CD4-positive, alpha-beta memory T cell (primary cell): ENCODE data around the gene DAGLA. TPM values are rescaled to one million over a fixed set of nuclear protein-coding genes. Genes with fewer than 3 reads are reported as not detected.

Experiments used
- CTCF ChIA-PET: fragments of 350-600 bp; sonication (Branson Sonifier 250); formaldehyde crosslinking; loops from one replicate; lab custom pipeline; 2021; ENCODE audit warnings: inconsistent platforms; ENCODE audit not compliant: partially characterized antibody; lab: Charles Lee
- POLR2A ChIA-PET: fragments of 350-600 bp; sonication (Branson Sonifier 250); formaldehyde crosslinking; loops from one replicate; lab custom pipeline; 2021; ENCODE audit not compliant: partially characterized antibody; lab: Charles Lee
- DNase-seq, 5 donors: peaks; one replicate each; pipeline versions ENCODE4 v3.0.0 to v3.0.0-alpha.2; 2020 to 2022; ENCODE audit warnings: mixed read lengths in 1 of 5
- H3K27ac ChIP-seq: one replicate; pipeline ENCODE4 v1.7.0; 2013; ENCODE audit warnings: low read depth, low read length
- H3K27me3 ChIP-seq: 2 replicates; pipeline ENCODE4 v1.7.0; 2013; ENCODE audit warnings: mild to moderate bottlenecking, low read length, moderate library complexity; ENCODE audit not compliant: insufficient read depth
- H3K36me3 ChIP-seq: 2 replicates; pipeline ENCODE4 v1.7.0; 2013; ENCODE audit warnings: mild to moderate bottlenecking, low read length, moderate library complexity; ENCODE audit not compliant: insufficient read depth
- H3K4me1 ChIP-seq: 2 replicates; pipeline ENCODE4 v1.7.0; 2013; ENCODE audit warnings: mild to moderate bottlenecking, low read length, moderate library complexity; ENCODE audit not compliant: insufficient read depth
- H3K4me3 ChIP-seq, 2 donors: one replicate each; pipeline ENCODE4 v1.7.0; 2013; ENCODE audit warnings: low read length in 2 of 2, mild to moderate bottlenecking in 1 of 2
- H3K9me3 ChIP-seq, 2 donors: one replicate each; pipeline ENCODE4 v1.7.0; 2013; ENCODE audit warnings: low read length in 2 of 2, control low read depth in 1 of 2; ENCODE audit not compliant: control insufficient read depth in 1 of 2
- H3K27ac Mint-ChIP-seq, 7 donors: one replicate each; pipeline ENCODE4 v1.8.0; 2020 to 2021; ENCODE audit warnings: mixed read lengths in 7 of 7, mild to moderate bottlenecking in 6 of 7, inconsistent platforms in 3 of 7, moderate library complexity in 3 of 7
- H3K27me3 Mint-ChIP-seq, 2 donors: one replicate each; pipeline ENCODE4 v1.8.0; 2020 to 2021; ENCODE audit warnings: mixed read lengths in 2 of 2
- H3K36me3 Mint-ChIP-seq, 2 donors: one replicate each; pipeline ENCODE4 v1.8.0; 2020 to 2021; ENCODE audit warnings: mixed read lengths in 2 of 2, inconsistent platforms in 1 of 2, mild to moderate bottlenecking in 1 of 2
- H3K4me1 Mint-ChIP-seq, 4 donors: one replicate each; pipeline ENCODE4 v1.8.0; 2020 to 2021; ENCODE audit warnings: mixed read lengths in 4 of 4, mild to moderate bottlenecking in 1 of 4
- H3K4me3 Mint-ChIP-seq, 8 donors: one replicate each; pipeline ENCODE4 v1.8.0; 2020 to 2021; ENCODE audit warnings: mixed read lengths in 8 of 8, mild to moderate bottlenecking in 7 of 8, moderate library complexity in 6 of 8, inconsistent platforms in 3 of 8
- H3K9me3 Mint-ChIP-seq, 8 donors: one replicate each; pipeline ENCODE4 v1.8.0; 2020 to 2021; ENCODE audit warnings: mixed read lengths in 8 of 8, mild to moderate bottlenecking in 5 of 8, inconsistent platforms in 3 of 8, moderate library complexity in 1 of 8
- intact Hi-C: fragments of 100-400 bp; cut with micrococcal nuclease; formaldehyde crosslinking; loops from one replicate; pipeline ENCODE4 v1.15.1; 2023
- polyA plus RNA-seq, 2 donors: library from polyadenylated mRNA; unstranded; fragments of 300-500 nt; fragmentation: Illumina TruSeq; gene quantifications; one replicate each; pipeline ENCODE4 v1.2.3, GENCODE V29; 2021
- total RNA-seq, 2 experiments: library from RNA; stranded (reverse); gene quantifications; one replicate each; pipeline ENCODE4 v1.2.3, GENCODE V29; 2021

The DAGLA gene
- total and polyA plus RNA-seq, 4 experiments from 2014 or later: 0.30 to 0.52 (median 0.44) TPM; not detected in 1

DNA sequence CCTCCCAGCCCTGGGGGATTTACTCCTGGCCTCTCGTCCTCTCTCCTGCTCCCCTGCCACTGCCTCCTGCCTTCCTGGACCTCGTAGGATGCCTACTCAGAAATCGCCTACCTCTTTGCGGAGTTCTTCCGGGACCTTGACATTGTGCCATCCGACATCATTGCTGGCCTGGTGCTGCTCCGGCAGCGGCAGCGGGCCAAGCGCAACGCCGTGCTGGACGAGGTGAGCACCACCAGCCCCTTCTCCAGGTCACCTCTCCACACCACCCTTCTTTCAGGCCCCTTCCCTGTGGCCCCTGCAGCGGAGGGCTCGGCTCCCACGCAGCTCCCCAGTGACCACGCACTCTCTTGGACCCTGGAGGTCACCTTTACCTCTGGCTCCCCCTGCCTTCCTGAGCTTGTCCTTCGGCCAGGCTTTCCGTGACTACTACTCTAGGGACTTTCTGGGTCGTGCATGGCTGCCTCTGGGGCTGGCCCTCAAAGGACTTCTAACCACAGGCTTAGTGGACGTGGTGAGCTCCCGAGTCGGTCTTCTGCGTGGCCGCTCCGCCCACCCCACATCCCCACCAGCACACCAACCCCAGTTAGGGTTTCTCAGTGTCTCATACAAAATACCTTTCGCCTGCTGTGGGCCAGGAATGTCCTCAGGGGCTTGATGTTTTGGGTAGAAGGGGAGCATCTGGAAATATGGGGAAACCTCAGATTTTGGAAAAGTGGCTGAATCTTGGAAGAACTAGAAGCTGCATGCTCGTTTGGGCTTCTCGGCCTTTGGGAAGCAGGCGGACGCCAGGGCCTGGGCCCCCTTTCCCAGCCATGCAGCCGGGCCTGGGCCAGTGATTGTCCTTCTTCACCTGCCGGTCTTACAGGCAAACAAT lies 48.1 kb downstream of the DAGLA start:
- peaks cover 0 to 2% of the 10 kb centered on the region in 2 donors for H3K36me3 Mint-ChIP-seq
- no peak overlapping the region for H3K4me3 Mint-ChIP-seq
- Histone ChIP-seq H3K4me1 (peaks cover 4% of the 10 kb centered on the region), H3K36me3 (no peaks in the 10 kb centered on the region), H3K27ac (no peak overlapping the region), H3K27me3 (no peaks in the 10 kb centered on the region), H3K9me3 (no peaks in the 10 kb centered on the region), H3K4me3 (no peak overlapping the region)
- H3K4me1 Mint-ChIP-seq: peaks cover 1 to 7% (median 2%) of the 10 kb centered on the region in 4 donors
- POLR2A ChIA-PET: no interaction called here
- CTCF ChIA-PET: no interaction called here
- intact Hi-C loops: no loop called here
- peak overlapping the region in 1 of 7 donors; percentile 41 for H3K27ac Mint-ChIP-seq
- H3K27me3 Mint-ChIP-seq: no peaks in the 10 kb centered on the region
- no peak for DNase-seq
- H3K9me3 Mint-ChIP-seq: no peaks in the 10 kb centered on the region

DNA sequence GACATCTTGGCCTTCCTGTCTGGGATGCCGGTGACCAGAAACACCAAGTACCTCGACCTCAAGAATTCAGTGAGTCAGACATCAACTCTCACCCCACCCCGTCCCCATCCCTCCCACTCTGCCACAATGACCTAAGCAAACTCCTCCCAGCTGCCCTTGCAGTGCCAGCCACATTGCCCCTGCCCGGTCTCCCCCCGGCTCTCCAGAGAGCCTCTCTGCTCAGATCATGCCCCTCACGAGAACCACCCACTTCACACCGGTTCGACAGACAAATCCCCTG lies 48.7 kb downstream of the DAGLA start:
- Histone ChIP-seq H3K36me3 (no peaks in the 10 kb centered on the region), H3K27ac (no peak overlapping the region), H3K4me3 (no peak overlapping the region), H3K9me3 (no peaks in the 10 kb centered on the region), H3K4me1 (peaks cover 4% of the 10 kb centered on the region), H3K27me3 (no peaks in the 10 kb centered on the region)
- ChIA-PET POLR2A (no interaction called here), CTCF (no interaction called here)
- Mint-ChIP-seq H3K27ac (peak overlapping the region in 1 of 7 donors; percentile 18), H3K27me3 (no peaks in the 10 kb centered on the region), H3K9me3 (no peaks in the 10 kb centered on the region), H3K4me3 (no peak overlapping the region), H3K36me3 (peaks cover 0 to 2% of the 10 kb centered on the region in 2 donors), H3K4me1 (peaks cover 2 to 9% (median 5%) of the 10 kb centered on the region in 4 donors)
- DNase-seq: no peak
- intact Hi-C loops: no loop called here

DNA sequence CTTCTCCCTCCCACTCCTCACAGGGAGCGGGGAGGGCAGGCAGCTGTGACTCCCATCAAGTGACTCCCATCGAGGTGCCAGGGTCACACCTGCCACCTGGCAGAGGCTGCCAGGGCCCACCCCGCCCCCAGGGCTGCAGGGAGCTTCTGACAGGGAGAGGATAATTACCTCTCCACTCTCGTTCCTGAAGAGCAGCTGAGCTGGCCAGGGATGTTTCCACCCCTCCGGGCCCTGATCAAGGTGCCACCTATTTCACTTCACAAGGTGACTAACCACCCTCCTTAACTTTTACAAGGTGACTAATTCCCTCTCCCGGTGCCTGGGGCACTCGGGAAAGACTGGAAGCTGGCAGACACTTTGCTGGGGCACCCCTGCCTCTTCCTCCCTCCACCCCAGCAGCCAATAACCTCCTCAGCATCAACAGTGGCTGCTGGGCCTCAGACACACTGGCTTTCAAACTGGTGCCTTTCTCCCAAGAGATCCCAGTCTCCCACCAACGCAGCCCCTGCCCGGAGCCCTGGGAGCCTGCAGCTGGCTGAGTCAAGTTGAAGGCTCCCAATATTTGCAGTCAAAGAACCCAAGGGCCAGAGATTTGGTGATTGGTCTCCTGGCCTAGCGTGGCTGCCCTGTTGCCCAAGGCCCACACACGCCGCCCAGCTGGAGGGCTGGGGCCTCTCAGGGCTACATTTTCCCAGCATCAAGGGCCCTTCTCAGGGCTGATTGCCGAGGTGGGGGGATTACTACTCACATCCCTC lies 50.2 kb downstream of the DAGLA start:
- peaks cover 2 to 9% (median 5%) of the 10 kb centered on the region in 4 donors for H3K4me1 Mint-ChIP-seq
- CTCF ChIA-PET: interaction anchor here (0.9 kb wide), 2 partner anchors 51 to 55 kb away, joined by 3 to 4 read pairs; no protein-coding TSS in a partner anchor
- POLR2A ChIA-PET: no interaction called here
- H3K36me3 ChIP-seq: no peaks in the 10 kb centered on the region
- H3K36me3 Mint-ChIP-seq: peaks cover 0 to 2% of the 10 kb centered on the region in 2 donors
- H3K4me3 ChIP-seq: no peak overlapping the region
- no peaks in the 10 kb centered on the region for H3K9me3 ChIP-seq
- intact Hi-C loops: loop anchor here (5.0 kb wide), 1 partner anchor 33 kb away; no protein-coding TSS in a partner anchor
- no peak overlapping the region for H3K27ac ChIP-seq
- no peak overlapping the region for H3K4me3 Mint-ChIP-seq
- H3K27ac Mint-ChIP-seq: peak overlapping the region in 2 of 7 donors; percentile 56 to 62
- no peak for DNase-seq
- H3K4me1 ChIP-seq: peaks cover 4% of the 10 kb centered on the region
- no peaks in the 10 kb centered on the region for H3K27me3 Mint-ChIP-seq
- H3K27me3 ChIP-seq: no peaks in the 10 kb centered on the region
- H3K9me3 Mint-ChIP-seq: no peaks in the 10 kb centered on the region

DNA sequence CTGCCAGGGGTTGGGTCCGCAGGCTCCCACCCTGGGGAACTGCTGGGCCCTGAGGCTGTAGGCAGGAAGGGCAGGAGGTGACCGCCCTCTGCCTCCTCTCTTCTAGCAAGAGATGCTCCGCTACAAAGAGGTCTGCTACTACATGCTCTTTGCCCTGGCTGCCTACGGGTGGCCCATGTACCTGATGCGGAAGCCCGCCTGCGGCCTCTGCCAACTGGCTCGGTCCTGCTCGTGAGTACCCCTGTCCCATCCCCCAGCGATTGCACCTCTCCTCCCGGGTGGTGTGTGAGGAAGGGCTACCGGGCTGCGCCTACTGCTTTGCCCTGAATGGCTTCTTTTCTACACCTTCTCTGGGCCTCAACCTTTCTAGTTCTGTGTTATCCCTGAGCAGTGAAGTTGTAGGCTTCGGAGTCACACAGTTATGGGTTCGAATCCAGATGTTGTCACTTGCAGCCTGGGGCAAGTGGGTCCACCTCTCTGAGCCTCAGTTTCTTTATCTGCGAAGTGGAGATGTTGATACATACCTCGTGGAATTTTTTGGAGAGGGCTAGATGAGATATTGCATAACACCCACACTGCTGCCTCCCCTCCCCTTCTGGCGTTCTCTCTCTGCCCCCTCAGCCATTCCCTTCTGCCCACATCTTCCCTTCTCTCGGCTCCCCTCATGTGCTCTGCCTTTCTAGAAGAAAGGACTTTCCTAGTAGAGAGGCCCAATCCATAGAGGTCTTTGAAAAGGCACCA lies 51.2 kb downstream of the DAGLA start:
- H3K4me3 Mint-ChIP-seq: no peak overlapping the region
- no peak overlapping the region for H3K27ac ChIP-seq
- DNase-seq: no peak
- peaks cover 4% of the 10 kb centered on the region for H3K4me1 ChIP-seq
- no peaks in the 10 kb centered on the region for H3K36me3 ChIP-seq
- H3K27me3 Mint-ChIP-seq: no peaks in the 10 kb centered on the region
- CTCF ChIA-PET: interaction anchor here (0.6 to 4.3 kb wide), 3 partner anchors 7 to 53 kb away, joined by 3 to 64 read pairs (median 20); partner anchors contain the start of gene DAGLA
- H3K27ac Mint-ChIP-seq: peak overlapping the region in 3 of 7 donors; percentile 7 to 42 (median 8)
- peaks cover 2 to 9% (median 5%) of the 10 kb centered on the region in 4 donors for H3K4me1 Mint-ChIP-seq
- H3K9me3 ChIP-seq: no peaks in the 10 kb centered on the region
- H3K9me3 Mint-ChIP-seq: no peaks in the 10 kb centered on the region
- POLR2A ChIA-PET: no interaction called here
- H3K27me3 ChIP-seq: no peaks in the 10 kb centered on the region
- peaks cover 0 to 2% of the 10 kb centered on the region in 2 donors for H3K36me3 Mint-ChIP-seq
- intact Hi-C loops: loop anchor here (5.0 kb wide), 1 partner anchor 34 kb away; no protein-coding TSS in a partner anchor
- H3K4me3 ChIP-seq: no peak overlapping the region

DNA sequence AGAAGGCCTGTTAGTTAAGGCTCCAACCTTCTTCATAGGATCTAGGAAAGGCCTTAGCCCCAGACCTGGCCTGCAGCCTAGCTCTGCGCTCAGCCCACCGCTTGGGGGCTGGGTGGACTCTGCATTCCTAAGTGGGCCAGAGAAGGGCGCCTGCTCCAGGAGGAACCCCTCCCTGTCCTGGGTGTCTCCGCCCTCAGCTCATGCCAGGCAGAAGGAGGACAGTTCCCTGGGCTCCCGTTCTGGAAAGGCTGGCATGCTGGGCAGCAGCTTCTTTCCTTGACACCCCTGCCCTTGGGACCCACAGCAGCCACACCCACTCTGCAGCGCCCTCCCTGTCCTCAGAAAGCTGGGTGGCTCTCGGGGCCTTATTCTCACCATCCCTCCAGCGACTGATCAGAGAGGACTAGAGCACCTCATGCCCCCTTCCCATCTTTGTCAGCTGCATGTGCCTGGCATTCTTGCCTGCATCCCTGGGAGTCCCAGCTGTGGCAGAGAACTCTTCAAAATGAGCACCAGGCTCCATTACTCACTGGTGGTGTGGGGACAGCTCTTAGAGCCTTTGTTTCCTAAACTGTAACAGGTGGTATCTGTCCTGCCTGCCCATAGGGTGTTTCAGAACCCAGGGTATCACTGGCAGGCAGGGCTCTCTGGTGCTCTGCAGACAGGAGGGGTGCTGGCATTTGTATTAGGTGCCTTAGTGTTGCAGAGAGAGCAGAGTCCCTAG lies 51.9 kb downstream of the DAGLA start:
- H3K27ac ChIP-seq: no peak overlapping the region
- Mint-ChIP-seq H3K36me3 (peaks cover 0 to 2% of the 10 kb centered on the region in 2 donors), H3K9me3 (no peaks in the 10 kb centered on the region), H3K27me3 (no peaks in the 10 kb centered on the region), H3K4me3 (no peak overlapping the region), H3K27ac (peak overlapping the region in 4 of 7 donors; percentile 7 to 57 (median 25)), H3K4me1 (peaks cover 2 to 9% (median 5%) of the 10 kb centered on the region in 4 donors)
- H3K36me3 ChIP-seq: no peaks in the 10 kb centered on the region
- H3K27me3 ChIP-seq: no peaks in the 10 kb centered on the region
- POLR2A ChIA-PET: interaction anchor here (2.2 kb wide), 1 partner anchor 48 kb away, joined by 14 read pairs; no protein-coding TSS in a partner anchor
- no peak for DNase-seq
- intact Hi-C loops: loop anchor here (5.0 kb wide), 1 partner anchor 35 kb away; no protein-coding TSS in a partner anchor
- no peaks in the 10 kb centered on the region for H3K9me3 ChIP-seq
- CTCF ChIA-PET: interaction anchor here (0.6 to 4.3 kb wide), 7 partner anchors 8 to 256 kb away, joined by 3 to 64 read pairs (median 17); partner anchors contain the start of gene DAGLA
- H3K4me3 ChIP-seq: no peak overlapping the region
- H3K4me1 ChIP-seq: peaks cover 4% of the 10 kb centered on the region

DNA sequence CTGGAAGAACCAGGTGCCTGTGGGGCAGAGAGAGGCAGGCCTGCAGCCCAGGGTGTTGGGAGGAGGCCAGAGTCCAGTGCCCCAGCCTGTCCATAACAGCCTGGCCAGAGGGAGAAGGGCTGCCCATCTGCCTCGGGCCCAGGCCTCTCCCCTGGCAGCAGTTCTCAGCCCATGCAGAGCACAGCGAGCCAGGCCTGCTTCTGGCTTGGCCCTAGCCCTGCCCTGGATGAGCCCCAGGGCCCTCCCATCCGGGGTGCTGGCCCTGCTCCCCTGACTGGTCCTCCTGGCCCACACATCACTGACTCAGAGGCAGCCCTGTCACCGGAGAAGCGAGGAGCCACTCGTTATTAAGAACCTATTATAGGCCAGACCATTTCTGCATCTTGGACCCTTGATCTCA lies 52.5 kb downstream of the DAGLA start:
- Mint-ChIP-seq H3K4me3 (no peak overlapping the region), H3K4me1 (peaks cover 2 to 9% (median 5%) of the 10 kb centered on the region in 4 donors), H3K9me3 (no peaks in the 10 kb centered on the region), H3K27ac (no peak overlapping the region), H3K36me3 (peaks cover 0 to 2% of the 10 kb centered on the region in 2 donors), H3K27me3 (no peaks in the 10 kb centered on the region)
- Histone ChIP-seq H3K4me1 (peaks cover 4% of the 10 kb centered on the region), H3K36me3 (no peaks in the 10 kb centered on the region), H3K9me3 (no peaks in the 10 kb centered on the region), H3K4me3 (no peak overlapping the region), H3K27me3 (no peaks in the 10 kb centered on the region), H3K27ac (no peak overlapping the region)
- no peak for DNase-seq
- intact Hi-C loops: loop anchor here (1.0 to 5.0 kb wide), 4 partner anchors 35 to 94 kb away; partner anchors contain the start of gene DAGLA
- POLR2A ChIA-PET: interaction anchor here (1.1 to 2.2 kb wide), 4 partner anchors 44 to 53 kb away, joined by 3 to 14 read pairs (median 6); no protein-coding TSS in a partner anchor
- CTCF ChIA-PET: interaction anchor here (0.7 to 4.3 kb wide), 33 partner anchors 8 to 349 kb away, joined by 3 to 64 read pairs (median 4); partner anchors contain the start of gene DAGLA
